B cell (primary cell): ENCODE data around the gene GOT1. TPM values are rescaled to one million over a fixed set of nuclear protein-coding genes. Genes with fewer than 3 reads are reported as not detected.

ENCODE experiments used
- ATAC-seq: fragments of 200-7000 bp; cut with Tn5 transposase; one replicate; pipeline ENCODE4 v1.10.0; 2021; ENCODE audit warnings: low read depth, mild to moderate bottlenecking, moderate number of reproducible peaks, moderate library complexity
- CTCF ChIA-PET: fragments of 350-600 bp; sonication (Branson Sonifier 250); formaldehyde crosslinking; loops from one replicate; lab custom pipeline; 2021; ENCODE audit warnings: antibody characterized with exemption, inconsistent platforms; lab: Charles Lee
- POLR2A ChIA-PET: fragments of 350-600 bp; sonication (Branson Sonifier 250); formaldehyde crosslinking; loops from one replicate; lab custom pipeline; 2021; ENCODE audit warnings: antibody characterized with exemption; lab: Charles Lee
- DNase-seq: peaks from one replicate; pipeline ENCODE4 v3.0.0; 2013
- H2AFZ ChIP-seq: 2 replicates; pipeline ENCODE4 v1.6.1; 2012; ENCODE audit warnings: mild to moderate bottlenecking, low read depth, low read length; ENCODE audit not compliant: insufficient read depth, poor library complexity, severe bottlenecking
- H3K27ac ChIP-seq, 2 donors: 1 replicate in 1 of 2; 2 replicates in 1 of 2; pipeline ENCODE4 v1.5.1; 2012 to 2013; ENCODE audit warnings: low read length in 2 of 2, mild to moderate bottlenecking in 2 of 2, moderate library complexity in 1 of 2
- H3K27me3 ChIP-seq, 4 experiments: fragments of 200-600 bp in 1 of 4; sonication (generic) in 1 of 4; replicated peaks in 1 of 4; 1 replicate in 2 of 4; 2 replicates in 2 of 4; pipeline versions ENCODE4 v1.6.1 to v1.7.0; 2013 to 2016; ENCODE audit warnings: low read length in 3 of 4, mild to moderate bottlenecking in 2 of 4, mixed read lengths in 1 of 4, moderate library complexity in 1 of 4; ENCODE audit not compliant: insufficient read depth in 4 of 4, control insufficient read depth in 3 of 4; ENCODE audit errors: control extremely low read depth in 1 of 4
- H3K36me3 ChIP-seq, 2 experiments: replicated peaks in 1 of 2; 1 replicate in 1 of 2; 2 replicates in 1 of 2; pipeline versions ENCODE4 v1.6.1 to v1.7.1; 2013; ENCODE audit warnings: low read length in 1 of 2; ENCODE audit not compliant: insufficient read depth in 2 of 2, control insufficient read depth in 1 of 2; ENCODE audit errors: control extremely low read depth in 1 of 2, extremely low read depth in 1 of 2
- H3K4me1 ChIP-seq, 2 donors: fragments of 200-600 bp in 1 of 2; sonication (generic) in 1 of 2; 1 replicate in 1 of 2; 2 replicates in 1 of 2; pipeline versions ENCODE4 v1.5.1 to v1.6.1; 2013 to 2017; ENCODE audit warnings: low read length in 2 of 2; ENCODE audit not compliant: control insufficient read depth in 2 of 2, insufficient read depth in 2 of 2
- H3K4me2 ChIP-seq: replicated peaks from 2 replicates; pipeline ENCODE3; 2012; ENCODE audit warnings: mild to moderate bottlenecking, low read depth, low read length; ENCODE audit not compliant: poor library complexity, severe bottlenecking
- H3K4me3 ChIP-seq, 5 experiments: fragments of 200-600 bp in 1 of 5; sonication (generic) in 1 of 5; 1 replicate in 3 of 5; 2 replicates in 2 of 5; pipeline versions ENCODE4 v1.5.1 to v1.7.0; 2011 to 2016; ENCODE audit warnings: low read length in 4 of 5, mild to moderate bottlenecking in 4 of 5, low read depth in 2 of 5, control low read depth in 1 of 5, moderate library complexity in 1 of 5; ENCODE audit not compliant: insufficient read depth in 1 of 5; ENCODE audit errors: control extremely low read depth in 1 of 5, extremely low read depth in 1 of 5
- H3K79me2 ChIP-seq: fragments of 200-600 bp; sonication (generic); one replicate; pipeline ENCODE4 v1.6.0; 2016; ENCODE audit warnings: low read length; ENCODE audit not compliant: control insufficient read depth, insufficient read depth
- H3K9ac ChIP-seq: fragments of 200-600 bp; sonication (generic); 2 replicates; pipeline ENCODE4 v1.6.1; 2017; ENCODE audit warnings: mild to moderate bottlenecking, low read length, moderate library complexity
- H3K9me3 ChIP-seq, 3 donors: one replicate each; pipeline versions ENCODE4 v1.6.1 to v1.7.1; 2013; ENCODE audit warnings: low read length in 2 of 3; ENCODE audit not compliant: control insufficient read depth in 2 of 3, insufficient read depth in 1 of 3; ENCODE audit errors: control extremely low read depth in 1 of 3
- H4K20me1 ChIP-seq: 2 replicates; pipeline ENCODE4 v1.6.0; 2012; ENCODE audit warnings: mild to moderate bottlenecking, low read length; ENCODE audit not compliant: insufficient read depth, control insufficient read depth, poor library complexity, severe bottlenecking
- H3K27ac Mint-ChIP-seq: one replicate; pipeline ENCODE4 v1.8.0; 2021; ENCODE audit warnings: mixed read lengths
- H3K27me3 Mint-ChIP-seq: one replicate; pipeline ENCODE4 v1.8.0; 2021; ENCODE audit warnings: mixed read lengths
- H3K4me1 Mint-ChIP-seq: one replicate; pipeline ENCODE4 v1.8.0; 2021; ENCODE audit warnings: mixed read lengths
- H3K4me3 Mint-ChIP-seq: one replicate; pipeline ENCODE4 v1.8.0; 2021; ENCODE audit warnings: mixed read lengths
- H3K9me3 Mint-ChIP-seq: one replicate; pipeline ENCODE4 v1.8.0; 2022; ENCODE audit warnings: mixed read lengths; ENCODE audit not compliant: insufficient read depth
- EZH2 ChIP-seq: IDR thresholded peaks from 2 replicates; pipeline ENCODE4 v1.6.1; 2012; ENCODE audit warnings: borderline replicate concordance, low read depth, mild to moderate bottlenecking, moderate library complexity, low read length; ENCODE audit not compliant: insufficient read depth, poor library complexity, severe bottlenecking
- WGBS: methylation state at CpG from one replicate; pipeline ENCODE4 v1.1.5; 2013; ENCODE audit warnings: missing lambda C conversion rate; ENCODE audit not compliant: insufficient coverage; 5-methylcytosine and 5-hydroxymethylcytosine counted together
- intact Hi-C: fragments of 100-400 bp; cut with micrococcal nuclease; formaldehyde crosslinking; loops from one replicate; pipeline ENCODE4 v1.10.0; 2022
- polyA plus RNA-seq: library from polyadenylated mRNA; depleted of rRNA; stranded (reverse); fragments of >200 nt; gene quantifications from 2 replicates; pipeline ENCODE4 v1.2.3, GENCODE V29; 2012
- total RNA-seq, 2 donors: library from RNA; stranded (reverse); fragments of 120-200 nt in 1 of 2; gene quantifications; 1 replicate in 1 of 2; 2 replicates in 1 of 2; pipeline versions ENCODE4 v1.2.3 to v1.2.4, GENCODE V29; 2013 to 2022
- TF ChIP-seq, protein P1 (sequence below): fragments of 200-600 bp; IDR thresholded peaks from one replicate; pipeline ENCODE4 v1.8.0; 2022; ENCODE audit warnings: antibody characterized with exemption, mild to moderate bottlenecking

GOT1 gene
- total and polyA plus RNA-seq, 2 donors (not counting 1 experiment from before 2014, with no cell fraction given): 5.9 to 14.9 TPM

DNA sequence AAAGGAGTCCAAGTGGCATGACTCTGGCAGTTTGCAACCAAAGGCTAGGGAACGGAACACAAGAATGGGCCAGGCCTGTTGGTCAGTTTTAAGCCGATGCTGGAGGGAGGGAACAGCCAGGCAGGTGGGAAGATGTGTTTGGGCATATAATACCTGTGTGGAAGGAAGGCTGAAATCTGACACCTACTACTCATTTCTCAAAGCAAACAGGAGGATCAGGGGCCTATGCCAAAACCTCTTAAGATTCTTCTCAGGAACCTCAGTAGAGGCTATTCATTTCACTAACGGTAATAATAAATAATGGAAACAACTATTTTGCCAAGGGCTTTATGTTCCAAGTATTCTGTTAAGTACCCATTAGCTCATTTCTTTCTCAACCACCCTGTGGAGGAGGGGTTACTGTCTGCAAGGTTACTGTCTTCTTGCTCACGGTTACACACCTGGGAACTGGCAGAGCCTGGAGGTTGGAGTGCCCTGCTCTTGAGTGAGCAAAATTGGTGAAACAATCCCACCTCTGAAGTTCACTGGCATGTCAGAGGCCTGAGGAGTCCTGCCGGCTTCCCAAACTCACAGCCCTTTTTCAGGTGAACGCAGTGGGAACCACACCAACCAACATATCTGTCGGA lies 35.5 kb downstream of the GOT1 start:
- intact Hi-C loops: no loop called here

DNA sequence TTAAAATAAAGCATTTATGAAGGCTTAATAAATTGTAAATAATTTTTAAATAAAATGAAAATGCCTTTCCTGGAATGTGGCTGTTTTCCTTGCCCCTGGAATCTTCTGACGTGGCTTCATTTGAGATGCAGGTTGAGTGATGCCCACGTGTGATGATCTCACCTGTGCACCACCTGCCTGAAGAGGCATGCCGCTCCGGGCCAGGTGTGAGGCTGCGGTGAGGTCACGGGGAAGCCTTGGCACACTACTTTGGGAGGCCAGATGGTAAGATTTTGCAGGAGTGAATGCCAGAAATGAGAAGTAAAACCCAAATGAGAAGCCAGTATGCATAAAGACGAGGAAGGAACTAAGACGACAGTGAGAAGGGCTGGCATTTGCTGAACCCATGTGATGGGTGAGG lies 36.2 kb downstream of the GOT1 start:
- no peaks in the 10 kb centered on the region for H3K9me3 Mint-ChIP-seq
- ATAC-seq: no peak
- CTCF ChIA-PET: interaction anchor here (3.1 to 3.4 kb wide), 2 partner anchors 42 to 318 kb away, joined by 16 to 28 read pairs; no protein-coding TSS in a partner anchor

More for the DNA sequence above, 35.5 kb downstream of the GOT1 start:
- no peaks in the 10 kb centered on the region for H3K79me2 ChIP-seq
- peaks cover 0 to 2% (median 0%) of the 10 kb centered on the region in 4 experiments for H3K27me3 ChIP-seq
- H3K27ac ChIP-seq: no peak overlapping the region
- H3K4me3 Mint-ChIP-seq: no peak overlapping the region
- no peak for ATAC-seq
- H3K9me3 ChIP-seq: no peaks in the 10 kb centered on the region
- CTCF ChIA-PET: no interaction called here
- H2AFZ ChIP-seq: no peak overlapping the region
- H3K4me1 Mint-ChIP-seq: peaks cover 1% of the 10 kb centered on the region
- H3K9ac ChIP-seq: no peak overlapping the region
- DNase-seq: no peak
- H3K4me2 ChIP-seq: no peak overlapping the region
- no peaks in the 10 kb centered on the region for H4K20me1 ChIP-seq
- TF ChIP-seq, protein P1, sequence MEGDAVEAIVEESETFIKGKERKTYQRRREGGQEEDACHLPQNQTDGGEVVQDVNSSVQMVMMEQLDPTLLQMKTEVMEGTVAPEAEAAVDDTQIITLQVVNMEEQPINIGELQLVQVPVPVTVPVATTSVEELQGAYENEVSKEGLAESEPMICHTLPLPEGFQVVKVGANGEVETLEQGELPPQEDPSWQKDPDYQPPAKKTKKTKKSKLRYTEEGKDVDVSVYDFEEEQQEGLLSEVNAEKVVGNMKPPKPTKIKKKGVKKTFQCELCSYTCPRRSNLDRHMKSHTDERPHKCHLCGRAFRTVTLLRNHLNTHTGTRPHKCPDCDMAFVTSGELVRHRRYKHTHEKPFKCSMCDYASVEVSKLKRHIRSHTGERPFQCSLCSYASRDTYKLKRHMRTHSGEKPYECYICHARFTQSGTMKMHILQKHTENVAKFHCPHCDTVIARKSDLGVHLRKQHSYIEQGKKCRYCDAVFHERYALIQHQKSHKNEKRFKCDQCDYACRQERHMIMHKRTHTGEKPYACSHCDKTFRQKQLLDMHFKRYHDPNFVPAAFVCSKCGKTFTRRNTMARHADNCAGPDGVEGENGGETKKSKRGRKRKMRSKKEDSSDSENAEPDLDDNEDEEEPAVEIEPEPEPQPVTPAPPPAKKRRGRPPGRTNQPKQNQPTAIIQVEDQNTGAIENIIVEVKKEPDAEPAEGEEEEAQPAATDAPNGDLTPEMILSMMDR: no peak
- no peak for TF ChIP-seq EZH2
- POLR2A ChIA-PET: no interaction called here
- H3K27me3 Mint-ChIP-seq: no peaks in the 10 kb centered on the region
- peaks cover 2 to 4% of the 10 kb centered on the region in 2 donors for H3K4me1 ChIP-seq
- no peak overlapping the region for H3K4me3 ChIP-seq
- no peak overlapping the region for H3K27ac Mint-ChIP-seq
- H3K9me3 Mint-ChIP-seq: no peaks in the 10 kb centered on the region
- H3K36me3 ChIP-seq: peaks cover 0 to 10% of the 10 kb centered on the region in 2 experiments
- 100% methylated on average over 2 of the region's 7 CpGs for WGBS

More for the DNA sequence above, 36.2 kb downstream of the GOT1 start:
- Histone ChIP-seq H3K79me2 (no peaks in the 10 kb centered on the region), H2AFZ (no peak overlapping the region), H3K9me3 (no peaks in the 10 kb centered on the region), H4K20me1 (no peaks in the 10 kb centered on the region), H3K4me3 (no peak overlapping the region), H3K27ac (no peak overlapping the region), H3K9ac (no peak overlapping the region), H3K36me3 (peaks cover 0 to 8% of the 10 kb centered on the region in 2 experiments), H3K4me1 (peaks cover 2 to 4% of the 10 kb centered on the region in 2 donors), H3K4me2 (no peak overlapping the region), H3K27me3 (peaks cover 0 to 2% (median 0%) of the 10 kb centered on the region in 4 experiments)
- 55% methylated on average over 8 of the region's 8 CpGs for WGBS
- no peak for TF ChIP-seq EZH2
- TF ChIP-seq, protein P1: no peak
- intact Hi-C loops: no loop called here
- no peak overlapping the region for H3K27ac Mint-ChIP-seq
- no peak for DNase-seq
- POLR2A ChIA-PET: no interaction called here
- H3K27me3 Mint-ChIP-seq: no peaks in the 10 kb centered on the region
- no peak overlapping the region for H3K4me3 Mint-ChIP-seq
- H3K4me1 Mint-ChIP-seq: peaks cover 1% of the 10 kb centered on the region
